ENCODE results near the gene LCE1B.

- TF ChIP-seq CTCF (conservative IDR thresholded peaks at IDR 0.05; ENCODE audit: low read length) (no peak), EZH2phosphoT487 (IDR thresholded peaks at IDR 0.05; ENCODE audit: borderline replicate concordance) (no peak)
Observed at GRCh38 chr1:152824964-152825363, 13.2 kb downstream of the LCE1B start.

Data from Loucy (cell line).